Renal cortical epithelial cell (primary cell): ENCODE measurements around the gene ATP6AP2. TPM values are rescaled to one million over a fixed set of nuclear protein-coding genes. Genes with fewer than 3 reads are reported as not detected.
A peak's percentile ranks its signal among the peaks of the same experiment; 100 is the strongest.
"Not testable (repeated sequence)": the region's sequence is repeated elsewhere in the genome, so short reads cannot be mapped to it uniquely, and the experiment has no call there.

Source experiments
- DNase-seq: peaks from one replicate; pipeline ENCODE4 v3.0.0-alpha.2; 2011; ENCODE audit warnings: low read depth
- total RNA-seq: library from RNA; depleted of rRNA; stranded (reverse); fragments of >200 nt; gene quantifications from 2 replicates; pipeline ENCODE4 v1.2.3, GENCODE V29; 2014

ATP6AP2 gene
- total RNA-seq, 1 donor from 2014 or later = 169 TPM

DNA sequence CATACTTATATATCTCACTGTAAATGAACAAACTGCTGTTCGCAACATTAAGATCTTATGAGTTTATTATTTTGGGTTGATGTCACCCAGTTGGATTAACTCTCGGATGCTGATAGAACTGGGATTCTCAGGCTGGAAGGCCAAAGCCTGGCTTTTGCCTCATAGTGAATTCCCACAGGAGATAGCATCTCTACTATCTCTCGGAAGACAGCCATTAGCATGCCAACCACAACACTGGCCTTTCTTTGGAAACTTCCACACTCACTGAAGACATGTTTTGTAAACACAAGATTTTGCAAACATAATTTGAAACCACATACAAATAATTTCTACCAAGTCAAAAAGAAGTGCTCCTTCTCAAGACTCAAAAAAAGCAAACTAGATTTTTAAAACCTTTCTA is 4.5 kb upstream of the ATP6AP2 start:
- no peak for DNase-seq

DNA sequence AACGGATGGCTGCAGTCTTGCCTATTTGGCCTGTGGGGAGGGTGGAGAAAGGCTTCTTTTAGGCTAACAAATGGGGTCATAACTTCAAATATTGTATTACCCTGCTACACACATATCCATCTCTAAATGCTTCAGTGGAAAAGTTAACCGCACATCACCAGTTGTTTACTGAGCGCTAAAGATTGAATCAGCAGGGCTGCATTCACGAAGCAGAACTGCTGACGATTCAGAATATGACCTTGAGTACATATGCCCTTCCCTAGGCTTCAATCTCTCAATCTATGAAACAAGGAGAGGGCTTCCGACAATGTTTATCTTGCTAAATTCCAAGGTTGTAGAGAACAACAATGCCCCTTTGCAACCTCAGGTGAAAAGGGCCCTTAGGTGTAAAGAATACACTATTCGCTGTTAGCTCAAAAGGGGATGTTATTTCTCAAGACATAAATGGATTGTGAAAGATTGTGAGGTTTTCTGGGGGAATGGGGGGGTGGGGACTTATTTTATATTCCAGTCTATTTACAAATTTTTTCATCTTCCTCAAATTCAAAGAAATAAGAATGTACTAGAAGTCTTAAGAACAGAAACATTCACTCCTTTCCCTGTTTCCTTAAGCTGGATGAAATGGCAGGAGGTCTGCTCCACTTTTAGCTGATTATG is 2.6 kb upstream of the ATP6AP2 start:
- DNase-seq = no peak

DNA sequence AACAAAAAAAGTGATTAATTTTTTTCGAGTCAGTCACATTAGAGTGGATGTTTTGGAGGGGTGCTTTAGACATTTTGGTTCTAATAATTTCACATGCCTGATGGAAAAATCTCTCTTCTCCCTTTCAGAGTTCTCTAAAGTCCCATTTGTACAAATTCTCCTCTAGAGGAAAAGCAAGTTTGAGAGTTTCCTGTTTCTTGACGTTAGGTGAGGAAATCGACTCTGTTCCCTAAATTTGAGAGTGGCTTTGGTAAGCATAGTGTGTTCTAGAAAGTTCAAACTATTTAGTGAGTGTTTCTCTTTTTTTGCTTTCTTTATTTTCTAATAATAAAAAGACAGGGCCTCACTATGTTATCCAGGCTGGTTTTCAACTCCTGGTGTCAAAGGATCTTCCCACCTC is 1.6 kb upstream of the ATP6AP2 start:
- DNase-seq = no peak

DNA sequence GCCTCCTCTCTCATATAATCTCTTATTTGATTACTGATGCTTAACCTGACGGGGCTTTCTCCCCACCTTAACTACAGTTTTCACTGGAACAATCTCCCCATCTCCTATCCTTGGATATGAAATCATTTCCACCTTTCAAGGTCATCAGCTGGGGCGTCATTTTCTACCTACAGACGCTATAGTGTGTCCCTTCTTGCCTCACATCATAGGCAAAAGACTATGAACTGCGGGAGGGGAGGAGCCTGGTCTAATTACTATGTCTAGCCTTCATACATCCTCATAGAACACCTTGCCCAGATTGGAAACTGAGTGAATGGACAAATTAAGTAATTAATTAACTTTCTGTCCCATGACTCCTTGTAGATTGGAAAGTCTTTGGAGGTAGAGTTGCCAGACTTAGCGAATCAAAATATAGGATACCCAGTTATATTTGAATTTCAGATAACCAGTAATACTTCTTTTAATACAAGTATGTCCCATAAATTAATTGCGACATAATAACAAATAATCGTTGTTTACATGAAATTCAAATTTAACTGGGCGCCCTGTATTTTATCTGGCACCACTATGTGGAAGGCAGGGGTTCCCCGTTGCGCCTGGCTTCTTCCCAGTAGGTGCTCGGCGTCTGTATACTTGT is 752 bp upstream of the ATP6AP2 start:
- DNase-seq = no peak

DNA sequence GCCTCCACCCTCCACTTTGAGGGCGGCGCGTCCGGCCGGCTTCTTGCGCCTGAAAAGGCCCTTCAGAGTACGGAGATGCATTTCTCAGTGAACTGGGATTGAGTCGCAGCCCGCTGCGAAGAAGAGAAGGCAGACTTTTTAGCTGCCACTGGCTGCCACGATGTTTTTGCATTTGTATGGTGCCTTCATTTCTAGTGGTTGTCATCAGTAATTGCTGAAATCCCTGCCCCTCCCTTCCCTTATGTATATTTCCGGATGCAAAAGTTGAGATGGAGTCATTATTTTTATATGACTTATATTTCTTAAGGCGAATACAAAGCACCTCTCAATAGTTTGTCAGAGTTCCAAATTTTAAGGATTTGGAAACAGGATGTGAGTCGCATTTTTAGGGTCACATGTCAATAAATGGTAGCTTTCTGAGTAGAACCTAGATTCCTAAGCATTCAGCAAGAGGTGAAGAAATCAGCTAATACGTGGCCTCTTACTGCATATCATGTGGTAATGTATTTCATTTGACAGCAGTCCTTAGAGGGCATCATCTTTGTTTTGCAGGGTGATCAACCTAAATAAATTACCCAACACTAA is 658 bp downstream of the ATP6AP2 start:
- peak; percentile 6 for DNase-seq

DNA sequence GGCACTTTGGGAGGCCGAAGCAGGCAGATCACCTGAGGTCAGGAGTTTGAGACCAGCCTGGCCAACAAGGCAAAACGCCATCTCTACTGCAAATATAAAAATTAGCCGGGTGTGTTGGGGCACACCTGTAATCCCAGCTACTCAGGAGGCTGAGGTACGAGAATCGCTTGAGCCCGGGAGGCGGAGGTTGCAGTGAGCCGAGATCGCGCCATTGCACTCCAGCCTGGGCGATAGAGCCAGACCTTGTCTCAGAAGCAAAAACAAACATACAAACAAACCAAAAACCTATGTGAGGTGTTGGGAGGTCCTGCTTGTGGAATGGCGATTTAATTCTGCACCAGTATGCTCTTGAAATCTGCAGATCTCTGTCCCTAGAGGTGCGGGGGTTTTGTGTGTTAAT is 1.4 kb downstream of the ATP6AP2 start:
- DNase-seq = not testable (repeated sequence)

DNA sequence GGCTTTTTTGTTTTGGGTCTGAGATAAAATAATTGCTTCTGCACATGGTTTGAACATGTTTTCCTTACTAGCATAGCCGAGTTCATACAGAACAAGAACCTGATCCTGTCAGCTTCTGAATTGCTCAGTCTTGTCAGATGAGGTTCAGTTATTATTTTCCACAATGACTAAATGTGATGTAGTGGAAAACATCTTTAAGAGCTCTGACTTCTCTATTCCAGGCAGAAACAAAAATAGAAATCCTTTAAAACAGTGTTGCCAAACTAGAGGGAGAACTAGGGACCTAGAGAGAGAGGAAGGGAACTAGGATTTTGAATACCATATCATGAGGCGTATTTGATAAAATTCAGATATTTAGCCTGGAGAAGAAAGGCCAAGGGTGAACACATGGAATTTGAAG is 2.0 kb downstream of the ATP6AP2 start:
- no peak for DNase-seq

DNA sequence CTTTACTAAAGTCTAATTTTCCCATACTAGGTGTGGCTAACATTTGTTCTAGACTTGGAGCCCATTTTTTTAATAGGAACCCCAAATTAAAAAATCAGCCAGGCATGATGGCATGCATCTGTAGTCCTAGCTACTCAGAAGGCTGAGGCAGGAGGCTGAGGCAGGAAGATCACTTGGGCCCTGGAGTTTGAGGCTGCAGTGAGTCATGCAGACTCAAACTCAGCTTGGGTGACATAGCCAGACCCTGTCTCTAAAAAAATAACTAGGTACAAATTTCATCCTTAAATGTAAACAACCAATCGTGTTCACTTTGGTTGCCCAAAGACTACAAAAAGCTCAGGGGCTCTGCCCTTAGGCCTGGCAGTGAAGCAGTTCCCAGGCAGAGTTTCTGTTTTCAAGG is 6.9 kb downstream of the ATP6AP2 start:
- DNase-seq = not testable (repeated sequence)

DNA sequence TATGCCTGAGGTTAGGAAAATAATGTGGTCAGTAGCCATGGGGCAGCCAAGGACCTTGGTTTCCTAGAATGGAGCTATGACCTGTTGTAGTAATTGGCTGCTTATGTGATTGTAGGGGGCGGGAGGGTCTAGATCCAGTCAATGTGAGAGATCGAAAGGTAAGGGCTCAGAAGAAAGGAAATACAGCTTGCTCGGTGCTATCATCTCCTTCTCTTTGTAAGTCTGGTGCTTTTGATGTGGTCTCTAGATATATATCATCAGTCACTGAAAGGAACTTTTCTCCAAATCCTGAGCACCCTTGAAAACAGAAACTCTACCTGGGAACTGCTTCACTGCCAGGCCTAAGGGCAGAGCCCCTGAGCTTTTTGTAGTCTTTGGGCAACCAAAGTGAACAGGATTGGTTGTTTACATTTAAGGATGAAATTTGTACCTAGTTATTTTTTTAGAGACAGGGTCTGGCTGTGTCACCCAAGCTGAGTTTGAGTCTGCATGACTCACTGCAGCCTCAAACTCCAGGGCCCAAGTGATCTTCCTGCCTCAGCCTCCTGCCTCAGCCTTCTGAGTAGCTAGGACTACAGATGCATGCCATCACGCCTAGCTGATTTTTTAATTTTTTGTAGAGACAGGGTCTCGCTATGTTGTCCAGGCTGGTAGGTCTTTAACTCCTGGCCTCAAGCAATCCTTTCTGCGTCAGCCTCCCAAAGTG is 9.0 kb downstream of the ATP6AP2 start:
- not testable (repeated sequence) for DNase-seq

DNA sequence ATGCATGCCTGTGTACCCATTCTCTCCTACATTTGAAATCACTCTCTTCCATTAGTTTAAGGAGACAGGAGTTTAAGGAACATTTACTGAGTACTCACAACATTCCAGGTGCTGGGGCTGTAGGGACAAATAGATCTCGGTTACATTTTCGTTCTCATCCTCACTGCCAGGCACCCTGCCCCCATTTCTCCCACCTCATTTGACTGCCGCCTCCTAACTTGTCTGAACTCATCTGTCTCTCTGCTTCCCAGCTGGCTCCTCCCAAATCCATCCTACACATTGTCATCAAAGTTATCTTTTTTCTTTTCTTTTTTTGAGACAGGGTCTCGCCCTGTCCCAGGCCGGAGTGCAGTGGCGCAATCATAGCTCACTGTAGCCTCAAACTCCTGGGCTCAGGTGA is 22.7 kb downstream of the ATP6AP2 start:
- DNase-seq = no peak

DNA sequence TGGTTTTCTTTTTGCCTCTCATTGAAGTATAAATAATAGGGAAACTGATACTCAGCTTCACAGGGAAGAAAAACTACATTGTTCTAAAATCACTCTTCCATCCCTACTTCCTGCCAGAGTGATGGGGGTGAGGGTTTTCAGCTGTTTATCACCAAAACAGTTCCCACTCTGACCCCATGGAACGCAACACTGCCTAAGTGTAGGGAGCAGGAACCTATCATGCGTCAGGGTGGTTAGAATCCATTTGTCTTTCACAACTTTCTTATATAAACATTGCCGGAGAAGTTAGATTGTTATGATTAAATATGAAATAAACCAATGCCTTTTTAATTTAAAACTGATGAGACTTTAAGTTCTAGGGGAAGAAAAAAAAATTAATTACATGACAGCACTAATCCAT is 26.6 kb downstream of the ATP6AP2 start:
- DNase-seq = no peak

DNA sequence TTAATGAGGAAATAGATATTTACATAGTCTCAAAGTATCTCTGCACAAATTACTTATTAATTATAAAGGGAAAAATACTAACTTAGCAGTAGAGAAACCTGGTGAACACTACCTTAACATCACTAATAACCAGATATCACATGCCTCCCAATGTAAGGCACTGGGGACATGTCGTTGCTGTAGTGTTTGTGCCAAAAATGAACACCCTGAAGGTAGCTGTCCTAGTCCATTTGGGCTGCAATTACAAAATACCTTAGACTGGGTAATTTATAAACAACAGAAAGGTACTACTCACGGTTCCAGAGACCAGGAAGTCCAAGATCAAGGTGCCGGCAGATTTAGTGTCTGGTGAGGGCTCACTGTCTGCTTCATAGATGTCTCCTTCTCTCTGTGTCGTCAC is 31.7 kb downstream of the ATP6AP2 start:
- no peak for DNase-seq

DNA sequence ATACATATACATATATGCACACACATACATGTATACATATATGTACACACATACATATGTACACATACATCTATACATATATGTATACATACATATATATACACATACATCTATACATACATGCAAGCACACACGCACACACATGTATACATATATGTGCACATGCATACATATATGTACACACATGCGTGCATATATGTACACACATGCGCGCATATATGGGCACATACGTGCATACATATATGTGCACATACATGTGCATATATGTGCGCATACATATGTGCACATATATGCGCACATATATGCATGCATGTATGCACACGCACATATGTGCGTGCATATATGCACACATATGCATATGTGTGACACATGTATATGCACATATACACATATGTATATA is 35.2 kb downstream of the ATP6AP2 start:
- no peak for DNase-seq

DNA sequence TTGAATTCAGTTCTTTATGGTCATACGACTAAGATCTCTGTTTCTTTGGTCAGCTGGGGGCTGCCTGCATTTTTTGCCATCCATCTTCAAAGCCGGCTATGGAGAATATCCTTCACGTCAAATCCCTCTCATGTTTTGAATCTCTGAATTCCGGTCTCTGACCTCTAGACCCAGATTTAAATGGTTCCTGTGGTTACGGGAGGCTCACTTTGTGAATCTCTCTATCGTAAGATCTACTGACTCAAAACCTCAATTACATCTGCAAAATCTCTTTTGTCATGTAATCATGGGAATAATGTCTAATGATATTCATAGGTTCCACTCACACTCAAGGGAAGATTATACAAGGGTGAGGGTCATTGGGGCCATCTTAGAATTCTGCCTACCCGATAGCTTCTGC is 36.8 kb downstream of the ATP6AP2 start:
- no peak for DNase-seq

DNA sequence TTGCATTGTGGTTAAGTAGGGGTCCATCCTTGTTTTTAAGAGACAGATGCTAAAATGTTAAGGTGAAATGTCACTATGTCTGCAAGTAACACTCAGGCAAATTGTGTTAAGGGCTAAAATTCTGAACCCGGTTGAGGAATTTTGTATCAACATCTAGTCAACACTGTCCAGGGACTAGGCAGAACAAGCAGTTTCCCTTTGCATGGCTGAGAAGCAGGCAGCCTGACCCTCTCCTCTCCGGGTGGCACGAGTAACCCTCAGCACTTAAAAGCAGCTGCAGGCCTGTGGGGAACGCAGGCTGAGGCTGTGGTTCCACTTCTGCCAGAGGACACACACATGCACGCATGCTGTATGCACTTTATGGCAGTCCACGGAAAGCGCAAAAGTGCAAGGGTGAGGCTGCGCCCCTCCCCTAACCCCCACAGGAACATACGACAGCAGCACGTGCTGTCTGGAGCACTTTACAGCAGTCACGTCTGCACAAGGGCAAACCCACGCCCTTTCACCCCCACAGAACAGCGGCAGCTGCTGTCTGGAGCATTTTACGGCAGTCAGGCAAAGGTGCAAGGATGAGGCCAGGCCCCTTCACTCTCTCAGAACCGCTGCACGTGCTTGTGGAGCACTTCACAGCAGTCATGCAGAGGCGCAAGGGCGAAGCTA is 41.8 kb downstream of the ATP6AP2 start:
- no peak for DNase-seq

DNA sequence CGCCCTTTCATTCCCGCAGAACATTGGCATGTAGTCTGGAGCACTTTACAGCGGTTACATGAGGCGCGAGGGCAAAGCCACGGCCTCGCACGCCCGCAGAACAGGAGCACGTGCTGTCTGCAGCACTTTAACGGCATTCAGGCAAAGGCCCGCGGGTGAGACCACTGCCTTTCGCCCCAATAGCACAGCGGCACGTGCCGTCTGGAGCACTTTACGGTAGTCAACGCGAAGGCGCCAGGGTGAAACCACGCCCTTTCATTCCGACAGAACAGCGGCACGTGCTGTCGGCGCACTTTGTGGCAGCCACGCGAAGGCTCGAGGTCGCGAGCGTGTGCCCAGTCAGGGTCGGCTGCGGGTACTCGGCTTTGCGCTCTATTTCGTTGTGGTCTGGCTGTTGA is 42.4 kb downstream of the ATP6AP2 start, which contains the start of gene MPC1L:
TSS of gene MPC1L (plus strand) at position 290 of the 398 bp plus-strand sequence. CDS start 138 bp downstream, outside the sequence.
- DNase-seq = no peak

DNA sequence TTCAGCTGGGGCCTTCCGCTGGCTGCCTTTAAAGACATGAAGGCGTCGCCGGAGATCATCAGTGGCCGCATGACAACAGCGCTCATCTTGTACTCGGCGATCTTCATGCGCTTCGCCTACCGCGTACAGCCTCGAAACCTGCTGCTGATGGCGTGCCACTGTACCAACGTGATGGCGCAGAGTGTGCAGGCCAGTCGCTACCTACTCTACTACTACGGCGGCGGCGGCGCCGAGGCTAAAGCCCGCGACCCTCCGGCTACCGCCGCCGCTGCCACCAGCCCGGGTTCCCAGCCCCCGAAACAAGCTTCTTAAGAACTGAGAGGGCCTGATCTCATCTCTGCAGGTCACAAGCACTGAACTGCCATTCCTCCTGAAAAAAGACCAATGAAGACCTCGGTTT is 42.9 kb downstream of the ATP6AP2 start:
- DNase-seq = no peak

DNA sequence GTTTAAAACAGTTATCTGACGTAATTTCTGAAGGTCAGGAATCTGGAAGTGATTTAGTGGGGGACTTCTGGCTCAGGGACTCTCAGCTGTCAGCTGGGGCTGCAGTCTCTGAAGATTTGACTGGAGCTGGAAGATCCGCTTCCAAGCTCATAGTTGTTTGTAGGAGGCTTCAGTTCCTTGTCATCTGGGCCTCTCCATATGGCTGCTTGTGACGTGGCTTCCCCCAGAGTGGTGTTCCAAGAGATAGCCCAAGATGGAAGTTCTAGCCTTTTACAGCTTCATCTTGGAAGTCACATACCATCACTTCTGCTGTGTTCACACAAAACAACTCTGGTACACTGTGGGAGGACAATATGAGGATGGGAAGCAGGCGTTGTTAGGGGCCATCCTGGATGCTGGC is 44.5 kb downstream of the ATP6AP2 start:
- DNase-seq = no peak

DNA sequence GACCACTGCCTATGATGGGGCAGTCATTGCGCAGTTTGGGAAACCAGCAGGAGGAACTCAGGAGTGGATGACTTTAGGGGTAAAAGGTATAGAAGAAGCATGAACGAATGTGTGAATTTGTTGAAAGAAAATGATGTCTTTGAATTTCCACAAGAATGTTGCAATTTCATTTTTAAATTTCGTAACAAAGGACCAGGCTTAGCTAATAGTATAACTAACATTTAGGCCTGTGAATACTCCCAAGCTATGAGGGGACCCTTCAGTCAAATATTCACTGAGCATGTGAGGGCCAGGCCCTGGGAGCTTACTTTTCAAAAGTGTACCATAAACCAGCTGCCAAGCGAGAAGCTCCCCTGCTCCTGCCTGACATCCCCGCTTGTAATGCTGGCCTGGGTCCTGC is 47.7 kb downstream of the ATP6AP2 start:
- DNase-seq = no peak

DNA sequence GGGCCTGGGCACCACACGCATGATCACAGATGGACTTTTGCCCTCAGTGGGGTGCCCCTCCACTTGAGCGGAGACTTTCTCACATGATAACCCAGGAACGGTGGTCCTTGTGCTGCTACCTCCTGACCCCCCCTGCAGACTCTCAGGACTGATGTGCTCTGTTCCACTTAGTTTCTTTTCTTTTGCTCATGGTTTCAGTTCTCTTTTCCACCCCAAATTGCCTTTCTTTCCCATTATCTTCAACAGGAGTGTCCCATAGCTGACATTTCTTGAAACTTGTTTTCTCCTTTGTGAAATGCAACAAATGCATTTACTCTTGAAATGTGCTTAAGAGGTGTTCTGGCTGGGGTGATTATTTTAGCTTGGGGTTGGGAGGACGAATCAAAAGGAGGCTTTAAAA is 51.4 kb downstream of the ATP6AP2 start:
- DNase-seq = no peak

DNA sequence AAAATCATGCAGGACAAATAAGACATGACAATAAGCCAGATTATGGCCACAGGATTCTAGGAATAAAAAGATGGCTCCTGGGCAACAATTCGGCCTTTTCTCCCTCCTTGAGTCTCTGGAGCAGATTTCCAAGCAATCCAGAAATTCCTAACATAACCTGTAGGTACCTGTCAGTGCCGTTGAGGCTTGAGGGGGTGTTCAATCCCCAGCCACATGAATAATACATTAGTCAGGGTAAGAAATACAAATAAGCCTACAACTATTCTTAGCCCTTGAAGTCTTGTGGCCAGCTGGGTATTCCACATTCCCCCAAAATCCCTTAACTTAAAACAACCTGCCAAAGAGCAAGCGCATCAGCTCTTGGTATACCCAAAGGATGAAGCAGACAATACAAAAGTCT is 56.9 kb downstream of the ATP6AP2 start:
- DNase-seq = no peak

DNA sequence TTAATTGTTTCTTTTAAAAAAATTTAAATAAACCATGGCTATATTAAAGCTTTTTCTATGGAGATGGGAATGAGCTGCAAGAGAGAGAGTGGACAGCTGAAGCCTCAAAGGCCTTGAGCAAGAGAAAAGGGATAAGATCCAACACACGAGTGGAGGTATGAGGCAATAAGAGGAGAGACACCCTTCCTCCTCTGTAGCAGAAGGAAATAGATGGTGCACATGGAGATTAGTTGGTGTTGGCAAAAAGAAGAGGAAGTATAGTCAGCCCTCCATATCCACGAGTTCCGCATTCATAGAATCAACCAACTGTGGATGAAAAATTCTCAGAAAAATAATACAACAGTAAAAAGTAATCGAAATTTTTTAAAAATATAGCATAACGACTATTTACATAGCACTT is 63.4 kb downstream of the ATP6AP2 start:
- peak; percentile 26 for DNase-seq
